Astrocyte (in vitro differentiated cells and primary cell): ENCODE results near the gene CRACR2A. TPM values are rescaled to one million over a fixed set of nuclear protein-coding genes. Genes with fewer than 3 reads are reported as not detected.
A peak's percentile ranks its signal among the peaks of the same experiment; 100 is the strongest.

Experiments
- DNase-seq: peaks from one replicate; pipeline ENCODE4 v3.0.0-alpha.2; 2010; ENCODE audit warnings: low read depth
- FAIRE-seq: peaks from 2 replicates; lab custom pipeline; 2011; peaks lifted over from hg19 to GRCh38; lab: Jason Lieb, UNC
- H2AFZ ChIP-seq: 2 replicates; pipeline ENCODE4 v1.6.0; 2012; ENCODE audit warnings: low read depth, low read length, inconsistent platforms
- H3K27ac ChIP-seq: 2 replicates; pipeline ENCODE4 v1.5.1; 2011; ENCODE audit warnings: low read depth, low read length, inconsistent platforms
- H3K27me3 ChIP-seq: 2 replicates; pipeline ENCODE4 v1.6.0; 2011; ENCODE audit warnings: low read length, inconsistent platforms; ENCODE audit not compliant: insufficient read depth
- H3K36me3 ChIP-seq: 2 replicates; pipeline ENCODE4 v1.5.1; 2011; ENCODE audit warnings: low read length, inconsistent platforms; ENCODE audit not compliant: insufficient read depth
- H3K4me1 ChIP-seq: 2 replicates; pipeline ENCODE4 v1.5.1; 2011; ENCODE audit warnings: low read length, inconsistent platforms; ENCODE audit not compliant: insufficient read depth
- H3K4me2 ChIP-seq: 2 replicates; pipeline ENCODE4 v1.6.0; 2012; ENCODE audit warnings: low read length, inconsistent platforms
- H3K4me3 ChIP-seq: 2 replicates; pipeline ENCODE4 v1.5.1; 2011; ENCODE audit warnings: low read depth, mild to moderate bottlenecking, low read length, inconsistent platforms; ENCODE audit not compliant: insufficient read depth
- H3K79me2 ChIP-seq: 2 replicates; pipeline ENCODE4 v1.6.0; 2012; ENCODE audit warnings: mild to moderate bottlenecking, low read length, inconsistent platforms; ENCODE audit not compliant: insufficient read depth
- H3K9ac ChIP-seq: 2 replicates; pipeline ENCODE4 v1.6.0; 2012; ENCODE audit warnings: mild to moderate bottlenecking, low read length, inconsistent platforms
- H3K9me3 ChIP-seq: 2 replicates; pipeline ENCODE4 v1.5.1; 2012; ENCODE audit warnings: low read depth, mild to moderate bottlenecking, low read length, inconsistent platforms; ENCODE audit not compliant: insufficient read depth
- H4K20me1 ChIP-seq: 2 replicates; pipeline ENCODE4 v1.6.0; 2012; ENCODE audit warnings: low read length, inconsistent platforms; ENCODE audit not compliant: insufficient read depth
- H3K27ac Mint-ChIP-seq: one replicate; pipeline ENCODE4 v1.8.0; 2021; ENCODE audit warnings: mild to moderate bottlenecking, mixed read lengths; ENCODE audit not compliant: unreplicated experiment
- H3K27me3 Mint-ChIP-seq: one replicate; pipeline ENCODE4 v1.8.0; 2021; ENCODE audit warnings: low read depth, mixed read lengths; ENCODE audit not compliant: unreplicated experiment
- H3K36me3 Mint-ChIP-seq: one replicate; pipeline ENCODE4 v1.8.0; 2021; ENCODE audit warnings: low read depth, mixed read lengths; ENCODE audit not compliant: unreplicated experiment
- H3K4me1 Mint-ChIP-seq: one replicate; pipeline ENCODE4 v1.8.0; 2021; ENCODE audit warnings: low read depth, mixed read lengths; ENCODE audit not compliant: unreplicated experiment
- H3K4me3 Mint-ChIP-seq: one replicate; pipeline ENCODE4 v1.8.0; 2021; ENCODE audit warnings: mild to moderate bottlenecking, moderate library complexity, mixed read lengths; ENCODE audit not compliant: unreplicated experiment
- H3K9me3 Mint-ChIP-seq: one replicate; pipeline ENCODE4 v1.8.0; 2021; ENCODE audit warnings: mild to moderate bottlenecking, mixed read lengths; ENCODE audit not compliant: unreplicated experiment
- CTCF ChIP-seq: IDR thresholded peaks from 2 replicates; pipeline ENCODE4 v1.5.1; 2011; ENCODE audit warnings: low read depth, mild to moderate bottlenecking, inconsistent platforms, low read length, moderate library complexity; ENCODE audit not compliant: insufficient read depth
- EZH2 ChIP-seq: IDR thresholded peaks from 2 replicates; pipeline ENCODE4 v1.6.1; 2012; ENCODE audit warnings: mild to moderate bottlenecking, low read length, inconsistent platforms; ENCODE audit not compliant: insufficient read depth
- total RNA-seq: library from RNA; stranded (reverse); gene quantifications from 2 replicates; pipeline ENCODE4 v1.2.1, GENCODE V29; 2021

CRACR2A gene
- total RNA-seq, 1 donor from 2014 or later: 1.5 TPM

GRCh38 chr12:3755898-3756297 lies 3.0 kb upstream of the CRACR2A start:
- Mint-ChIP-seq H3K9me3 (no peaks in the 10 kb centered on the region), H3K4me1 (peaks cover 2% of the 10 kb centered on the region), H3K4me3 (no peak overlapping the region), H3K27ac (no peak overlapping the region), H3K36me3 (no peaks in the 10 kb centered on the region), H3K27me3 (peaks cover 42% of the 10 kb centered on the region)
- Histone ChIP-seq H3K4me2 (no peak overlapping the region), H2AFZ (no peak overlapping the region), H3K4me1 (peaks cover 6% of the 10 kb centered on the region), H3K27ac (no peak overlapping the region), H3K9ac (no peak overlapping the region), H3K4me3 (no peak overlapping the region), H3K79me2 (no peaks in the 10 kb centered on the region), H3K9me3 (no peaks in the 10 kb centered on the region), H4K20me1 (no peaks in the 10 kb centered on the region), H3K27me3 (no peaks in the 10 kb centered on the region), H3K36me3 (no peaks in the 10 kb centered on the region)
- FAIRE-seq (no peak), DNase-seq (no peak)
- TF ChIP-seq EZH2 (no peak), CTCF (no peak)

GRCh38 chr12:3753544-3754284 lies 805 bp upstream of the CRACR2A start:
- FAIRE-seq: no peak
- Histone ChIP-seq H4K20me1 (no peaks in the 10 kb centered on the region), H3K4me1 (peaks cover 6% of the 10 kb centered on the region), H3K4me3 (peak overlapping the region; percentile 55), H3K27me3 (no peaks in the 10 kb centered on the region), H2AFZ (peak overlapping the region; percentile 88), H3K27ac (no peak overlapping the region), H3K4me2 (peak overlapping the region; percentile 85), H3K9ac (peak overlapping the region; percentile 76), H3K79me2 (no peaks in the 10 kb centered on the region), H3K9me3 (no peaks in the 10 kb centered on the region), H3K36me3 (no peaks in the 10 kb centered on the region)
- Mint-ChIP-seq H3K27me3 (peaks cover 53% of the 10 kb centered on the region), H3K4me3 (peak overlapping the region; percentile 72), H3K27ac (no peak overlapping the region), H3K36me3 (no peaks in the 10 kb centered on the region), H3K9me3 (no peaks in the 10 kb centered on the region), H3K4me1 (peaks cover 2% of the 10 kb centered on the region)
- no peak for DNase-seq
- TF ChIP-seq CTCF (no peak), EZH2 (no peak)

- H3K4me2 ChIP-seq: peak overlapping the region; percentile 85
- no peaks in the 10 kb centered on the region for H3K36me3 ChIP-seq
- peak overlapping the region; percentile 41 for H3K4me3 Mint-ChIP-seq
- peaks cover 2% of the 10 kb centered on the region for H3K9me3 Mint-ChIP-seq
- H3K9ac ChIP-seq: peak overlapping the region; percentile 76
- no peaks in the 10 kb centered on the region for H3K9me3 ChIP-seq
- peak overlapping the region; percentile 55 for H3K4me3 ChIP-seq
- H3K27ac ChIP-seq: peak overlapping the region; percentile 19
- no peaks in the 10 kb centered on the region for H3K36me3 Mint-ChIP-seq
- no peak overlapping the region for H3K27ac Mint-ChIP-seq
- peaks cover 2% of the 10 kb centered on the region for H3K4me1 Mint-ChIP-seq
- FAIRE-seq (no peak), DNase-seq (no peak)
- TF ChIP-seq CTCF: no peak
- no peak for TF ChIP-seq EZH2
- no peaks in the 10 kb centered on the region for H3K27me3 ChIP-seq
- peaks cover 6% of the 10 kb centered on the region for H3K4me1 ChIP-seq
- H2AFZ ChIP-seq: peak overlapping the region; percentile 88
- H4K20me1 ChIP-seq: no peaks in the 10 kb centered on the region
- no peaks in the 10 kb centered on the region for H3K79me2 ChIP-seq
- peaks cover 60% of the 10 kb centered on the region for H3K27me3 Mint-ChIP-seq
These were observed 706 bp downstream of the CRACR2A start for GRCh38 chr12:3752096-3752709.
